Ovary (tissue), 3 donors: Measurements from ENCODE around the gene MEGF8.

Source experiments
- POLR2A ChIP-seq: fragments of 450-650 bp; IDR thresholded peaks from one replicate; pipeline ENCODE4 v1.6.1; 2017; ENCODE audit warnings: antibody characterized with exemption, mild to moderate bottlenecking, moderate library complexity
- TF ChIP-seq, protein P1 (sequence below), 3 donors: fragments of 450-650 bp in 2 of 3; fragments of 200-600 bp in 1 of 3; IDR thresholded peaks; one replicate each; pipeline versions ENCODE4 v1.5.1 to v1.8.0; 2016 to 2022; ENCODE audit warnings: antibody characterized with exemption in 3 of 3, mild to moderate bottlenecking in 1 of 3
- donor health status: DM: no; HTN: no; CAD: no.

DNA sequence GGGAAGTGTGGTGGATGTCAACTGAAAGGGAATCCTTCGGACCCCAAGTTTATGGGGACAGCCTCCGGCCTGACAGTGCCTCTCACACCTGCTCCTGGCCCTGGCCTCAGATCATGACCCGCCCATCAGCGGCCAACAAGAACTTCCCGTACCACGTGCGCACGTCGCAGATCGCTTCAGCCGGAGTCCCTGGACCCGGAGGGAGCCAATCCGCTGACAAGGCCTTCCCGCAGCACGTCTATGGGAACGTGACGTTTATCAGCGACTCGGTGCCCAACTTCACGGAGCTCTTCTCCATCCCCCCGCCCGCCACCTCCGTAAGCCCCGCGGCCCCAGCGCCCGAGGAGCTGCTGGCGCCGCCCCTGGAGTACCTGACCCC lies 2.0 kb upstream of the MEGF8 start:
- TF ChIP-seq POLR2A, result no peak
- TF ChIP-seq, protein P1, sequence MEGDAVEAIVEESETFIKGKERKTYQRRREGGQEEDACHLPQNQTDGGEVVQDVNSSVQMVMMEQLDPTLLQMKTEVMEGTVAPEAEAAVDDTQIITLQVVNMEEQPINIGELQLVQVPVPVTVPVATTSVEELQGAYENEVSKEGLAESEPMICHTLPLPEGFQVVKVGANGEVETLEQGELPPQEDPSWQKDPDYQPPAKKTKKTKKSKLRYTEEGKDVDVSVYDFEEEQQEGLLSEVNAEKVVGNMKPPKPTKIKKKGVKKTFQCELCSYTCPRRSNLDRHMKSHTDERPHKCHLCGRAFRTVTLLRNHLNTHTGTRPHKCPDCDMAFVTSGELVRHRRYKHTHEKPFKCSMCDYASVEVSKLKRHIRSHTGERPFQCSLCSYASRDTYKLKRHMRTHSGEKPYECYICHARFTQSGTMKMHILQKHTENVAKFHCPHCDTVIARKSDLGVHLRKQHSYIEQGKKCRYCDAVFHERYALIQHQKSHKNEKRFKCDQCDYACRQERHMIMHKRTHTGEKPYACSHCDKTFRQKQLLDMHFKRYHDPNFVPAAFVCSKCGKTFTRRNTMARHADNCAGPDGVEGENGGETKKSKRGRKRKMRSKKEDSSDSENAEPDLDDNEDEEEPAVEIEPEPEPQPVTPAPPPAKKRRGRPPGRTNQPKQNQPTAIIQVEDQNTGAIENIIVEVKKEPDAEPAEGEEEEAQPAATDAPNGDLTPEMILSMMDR (IDR thresholded peaks at IDR 0.05), result no peak
